Kidney (tissue), 14 donors: ENCODE measurements around the gene OARD1. TPM values are rescaled to one million over a fixed set of nuclear protein-coding genes. Genes with fewer than 3 reads are reported as not detected.

Experiments used
- DNase-seq, 5 donors: peaks; one replicate each; pipeline ENCODE4 v3.0.0-alpha.2; 2013 to 2020
- FAIRE-seq: peaks from 2 replicates; lab custom pipeline; 2012; peaks lifted over from hg19 to GRCh38; lab: Jason Lieb, UNC
- H3K27ac ChIP-seq, 2 donors: one replicate each; pipeline ENCODE4 v1.7.0; 2013; ENCODE audit warnings: low read depth in 2 of 2, low read length in 2 of 2, inconsistent platforms in 1 of 2
- H3K27me3 ChIP-seq: one replicate; pipeline ENCODE4 v1.7.1; 2013; ENCODE audit warnings: low read length, inconsistent platforms; ENCODE audit not compliant: control insufficient read depth, insufficient read depth
- H3K36me3 ChIP-seq, 3 donors: one replicate each; pipeline versions ENCODE4 v1.7.0 to v1.7.1; 2013; ENCODE audit warnings: low read length in 3 of 3, control low read depth in 1 of 3, inconsistent platforms in 1 of 3; ENCODE audit not compliant: insufficient read depth in 3 of 3, control insufficient read depth in 2 of 3
- H3K4me1 ChIP-seq, 3 donors: one replicate each; pipeline versions ENCODE4 v1.7.0 to v1.7.1; 2013; ENCODE audit warnings: low read length in 3 of 3, inconsistent platforms in 1 of 3, low read depth in 1 of 3; ENCODE audit not compliant: control insufficient read depth in 2 of 3, insufficient read depth in 2 of 3
- H3K4me3 ChIP-seq, 3 donors: one replicate each; pipeline versions ENCODE4 v1.7.0 to v1.8.1; 2013; ENCODE audit warnings: low read length in 3 of 3, control low read depth in 1 of 3, inconsistent platforms in 1 of 3
- H3K9ac ChIP-seq, 3 donors: one replicate each; pipeline versions ENCODE4 v1.7.0 to v1.7.1; 2013; ENCODE audit warnings: low read length in 3 of 3, control low read depth in 1 of 3, inconsistent platforms in 1 of 3
- H3K9me3 ChIP-seq, 3 donors: one replicate each; pipeline versions ENCODE4 v1.7.0 to v1.7.1; 2013; ENCODE audit warnings: low read length in 3 of 3, control low read depth in 1 of 3, inconsistent platforms in 1 of 3; ENCODE audit not compliant: control insufficient read depth in 2 of 3, insufficient read depth in 1 of 3
- intact Hi-C: fragments of 100-400 bp; cut with DNase I; formaldehyde crosslinking; loops from one replicate; pipeline ENCODE4 v1.11.1; 2022
- polyA plus RNA-seq: library from polyadenylated mRNA; stranded (reverse); fragments of 350-450 nt; fragmentation: Illumina TruSeq; extraction: RNeasy Lipid Tissue Mini Kit (QIAGEN cat#74804); gene quantifications from one replicate; pipeline ENCODE4 v1.2.3, GENCODE V29; 2014; ENCODE audit warnings: low read depth, low replicate concordance; ENCODE audit not compliant: insufficient read depth
- total RNA-seq: library from RNA; stranded (reverse); fragmentation: NEBNext Ultra II Directional; extraction: Animal tissue kit (Norgen Biotek cat#: 25700); gene quantifications from one replicate; pipeline ENCODE4 v1.2.1, GENCODE V29; 2021
- TF ChIP-seq, protein P1 (sequence below): IDR thresholded peaks from 3 replicates; pipeline ENCODE4 v1.5.1; 2012; ENCODE audit warnings: mild to moderate bottlenecking, moderate library complexity, borderline replicate concordance; ENCODE audit not compliant: insufficient read depth; ENCODE audit errors: extremely low read depth
- donor health status: control.
- donor health status: control.
- donor health status: control.
- donor health status: control.
- donor health status: control.
- donor health status: DM: yes; HTN: yes; CAD: no.
- donor health status: Normal renal cell carcinoma (clear cell type).

The OARD1 gene
- total and polyA plus RNA-seq, 2 donors from 2014 or later = 35.9 to 62.6 TPM

DNA sequence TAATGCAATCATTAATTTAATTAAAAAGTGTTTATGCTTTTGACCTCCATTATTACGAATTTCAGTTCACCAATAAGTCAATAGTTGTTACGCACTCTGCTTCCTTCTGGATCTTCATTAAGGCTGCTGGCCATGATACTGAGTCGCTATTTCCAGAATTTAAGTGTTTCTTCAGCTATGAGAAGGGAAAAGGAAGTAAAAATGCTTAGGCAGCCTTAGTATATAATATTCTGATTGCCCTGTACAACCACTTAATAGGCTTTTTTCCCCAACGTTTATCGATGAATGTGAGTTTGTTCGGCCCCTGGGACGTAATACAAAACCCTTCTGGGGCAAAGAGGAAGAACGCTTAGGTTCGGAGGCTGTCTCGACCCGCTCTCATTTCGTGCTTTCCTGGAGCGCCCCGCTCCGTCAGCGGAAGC, 644 bp downstream of the OARD1 start:
- TF ChIP-seq, protein P1, sequence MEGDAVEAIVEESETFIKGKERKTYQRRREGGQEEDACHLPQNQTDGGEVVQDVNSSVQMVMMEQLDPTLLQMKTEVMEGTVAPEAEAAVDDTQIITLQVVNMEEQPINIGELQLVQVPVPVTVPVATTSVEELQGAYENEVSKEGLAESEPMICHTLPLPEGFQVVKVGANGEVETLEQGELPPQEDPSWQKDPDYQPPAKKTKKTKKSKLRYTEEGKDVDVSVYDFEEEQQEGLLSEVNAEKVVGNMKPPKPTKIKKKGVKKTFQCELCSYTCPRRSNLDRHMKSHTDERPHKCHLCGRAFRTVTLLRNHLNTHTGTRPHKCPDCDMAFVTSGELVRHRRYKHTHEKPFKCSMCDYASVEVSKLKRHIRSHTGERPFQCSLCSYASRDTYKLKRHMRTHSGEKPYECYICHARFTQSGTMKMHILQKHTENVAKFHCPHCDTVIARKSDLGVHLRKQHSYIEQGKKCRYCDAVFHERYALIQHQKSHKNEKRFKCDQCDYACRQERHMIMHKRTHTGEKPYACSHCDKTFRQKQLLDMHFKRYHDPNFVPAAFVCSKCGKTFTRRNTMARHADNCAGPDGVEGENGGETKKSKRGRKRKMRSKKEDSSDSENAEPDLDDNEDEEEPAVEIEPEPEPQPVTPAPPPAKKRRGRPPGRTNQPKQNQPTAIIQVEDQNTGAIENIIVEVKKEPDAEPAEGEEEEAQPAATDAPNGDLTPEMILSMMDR = peak; percentile 25
- intact Hi-C loops = no loop called here
- Histone ChIP-seq H3K27ac (peak overlapping the region; percentile 99 to 100), H3K27me3 (no peaks in the 10 kb centered on the region), H3K9ac (peak overlapping the region; percentile 86 to 98 (median 98)), H3K4me3 (peak overlapping the region; percentile 87 to 98 (median 93)), H3K9me3 (no peaks in the 10 kb centered on the region), H3K36me3 (peaks cover 2 to 13% (median 5%) of the 10 kb centered on the region in 3 donors), H3K4me1 (peaks cover 9 to 13% (median 9%) of the 10 kb centered on the region in 3 donors)
- FAIRE-seq (no peak), DNase-seq (no peak)

GRCh38 chr6:41066867-41067304, 5.3 kb downstream of the OARD1 start:
- TF ChIP-seq, protein P1 = peak; percentile 79

GRCh38 chr6:41065550-41066026, 6.6 kb downstream of the OARD1 start:
- TF ChIP-seq, protein P1 = no peak
- intact Hi-C loops = no loop called here
- peaks cover 5 to 13% (median 5%) of the 10 kb centered on the region in 3 donors for H3K36me3 ChIP-seq
- no peaks in the 10 kb centered on the region for H3K9me3 ChIP-seq
- peaks cover 0 to 19% (median 11%) of the 10 kb centered on the region in 3 donors for H3K4me1 ChIP-seq
- FAIRE-seq (no peak), DNase-seq (no peak)
- no peak overlapping the region for H3K9ac ChIP-seq
- peak overlapping the region in 1 of 2 donors; percentile 76 for H3K27ac ChIP-seq
- no peaks in the 10 kb centered on the region for H3K27me3 ChIP-seq
- no peak overlapping the region for H3K4me3 ChIP-seq

More at GRCh38 chr6:41066867-41067304, 5.3 kb downstream of the OARD1 start:
- Histone ChIP-seq H3K4me1 (peaks cover 5 to 21% (median 7%) of the 10 kb centered on the region in 3 donors), H3K4me3 (no peak overlapping the region), H3K9ac (no peak overlapping the region), H3K27ac (no peak overlapping the region), H3K27me3 (no peaks in the 10 kb centered on the region), H3K9me3 (no peaks in the 10 kb centered on the region), H3K36me3 (peaks cover 5 to 13% (median 5%) of the 10 kb centered on the region in 3 donors)
- peak in 4 of 5 donors; percentile 69 to 89 (median 81) for DNase-seq
- intact Hi-C loops = no loop called here
- FAIRE-seq = peak; percentile 84
